GM18519 (cell line): ENCODE results near the gene TTYH1.

Source experiments
- ATAC-seq: cut with Tn5 transposase; IDR thresholded peaks from one replicate; pipeline ENCODE4 v1.9.1; 2021; ENCODE audit warnings: mild to moderate bottlenecking, moderate library complexity; ENCODE audit not compliant: unreplicated experiment, low FRiP score

Gene TTYH1

GRCh38 chr19:54391589-54392061, 23.6 kb upstream of the TTYH1 start:
- ATAC-seq, result no peak

- no peak for ATAC-seq
Observed at GRCh38 chr19:54392105-54392504, 23.2 kb upstream of the TTYH1 start.

GRCh38 chr19:54393381-54393780, 21.9 kb upstream of the TTYH1 start:
- no peak for ATAC-seq

- ATAC-seq, result no peak
Observed at GRCh38 chr19:54395685-54396084, 19.6 kb upstream of the TTYH1 start.

GRCh38 chr19:54399189-54399588, 16.1 kb upstream of the TTYH1 start:
- no peak for ATAC-seq

GRCh38 chr19:54400913-54401312, 14.4 kb upstream of the TTYH1 start:
- no peak for ATAC-seq

GRCh38 chr19:54403054-54403453, 12.2 kb upstream of the TTYH1 start:
- ATAC-seq, result no peak

- no peak for ATAC-seq
Observed at GRCh38 chr19:54405628-54406027, 9.6 kb upstream of the TTYH1 start.

- no peak for ATAC-seq
Observed at GRCh38 chr19:54407780-54408179, 7.5 kb upstream of the TTYH1 start.

- ATAC-seq, result no peak
Observed at GRCh38 chr19:54408456-54409026, 6.7 kb upstream of the TTYH1 start.

GRCh38 chr19:54411033-54411432, 4.2 kb upstream of the TTYH1 start:
- no peak for ATAC-seq

- ATAC-seq, result no peak
Observed at GRCh38 chr19:54412877-54413276, 2.4 kb upstream of the TTYH1 start.

- ATAC-seq, result no peak
Observed at GRCh38 chr19:54414156-54414555, 1.1 kb upstream of the TTYH1 start.

- ATAC-seq, result no peak
Observed at GRCh38 chr19:54415901-54416673, 823 bp downstream of the TTYH1 start.

- ATAC-seq, result no peak
Observed at GRCh38 chr19:54416695-54417491, 1.6 kb downstream of the TTYH1 start.

- ATAC-seq, result no peak
Observed at GRCh38 chr19:54418030-54418929, 3.0 kb downstream of the TTYH1 start.

GRCh38 chr19:54418930-54419800, 3.9 kb downstream of the TTYH1 start:
- no peak for ATAC-seq

- no peak for ATAC-seq
Observed at GRCh38 chr19:54420068-54420382, 4.8 kb downstream of the TTYH1 start.

GRCh38 chr19:54420383-54421168, 5.3 kb downstream of the TTYH1 start:
- no peak for ATAC-seq
